Measurements from ENCODE around the gene CLDN3.
"Not testable (repeated sequence)": the region's sequence is repeated elsewhere in the genome, so short reads cannot be mapped to it uniquely, and the experiment has no call there.

CLDN3 gene, protein sequence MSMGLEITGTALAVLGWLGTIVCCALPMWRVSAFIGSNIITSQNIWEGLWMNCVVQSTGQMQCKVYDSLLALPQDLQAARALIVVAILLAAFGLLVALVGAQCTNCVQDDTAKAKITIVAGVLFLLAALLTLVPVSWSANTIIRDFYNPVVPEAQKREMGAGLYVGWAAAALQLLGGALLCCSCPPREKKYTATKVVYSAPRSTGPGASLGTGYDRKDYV

DNA sequence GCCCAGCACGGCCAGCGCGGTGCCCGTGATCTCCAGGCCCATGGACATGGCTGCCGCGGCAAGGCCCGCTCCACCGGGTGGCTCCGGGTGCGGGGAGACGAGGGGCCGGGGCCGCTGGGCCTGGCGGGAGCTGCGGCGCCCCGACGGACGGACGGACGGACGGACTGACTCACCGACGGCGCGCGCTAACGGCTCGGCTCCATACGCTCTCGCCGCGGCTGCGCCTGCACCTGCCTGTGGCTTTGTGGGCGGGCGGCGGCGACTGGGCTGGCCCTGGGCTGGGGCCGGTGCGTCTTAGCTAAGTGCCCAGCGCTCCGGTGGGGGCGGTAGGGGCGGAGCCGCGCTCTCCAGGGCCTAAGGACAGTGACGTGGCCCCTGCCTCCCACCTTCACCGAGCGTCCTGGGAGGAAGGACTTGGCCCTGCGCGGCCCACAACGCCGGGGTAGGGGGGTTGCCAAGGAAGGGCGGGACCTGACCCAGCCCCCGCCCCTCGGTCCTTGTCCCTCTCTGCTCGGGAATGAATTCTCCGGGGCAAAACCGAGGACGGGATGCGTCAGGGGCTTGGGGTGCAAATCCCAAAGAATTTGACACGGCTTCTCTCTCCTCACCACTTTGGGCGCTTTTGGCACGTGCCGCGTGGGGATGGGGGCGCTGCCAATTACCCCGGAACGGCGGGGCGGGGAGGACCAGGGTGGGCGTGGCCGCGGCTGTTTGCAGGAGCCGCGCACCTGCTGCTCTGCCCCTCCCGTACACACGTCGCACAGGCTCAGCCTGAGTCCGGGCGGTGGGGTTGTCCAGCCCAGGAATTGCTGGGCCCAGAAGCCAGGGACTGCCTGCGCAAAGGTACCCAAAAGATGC, at the start of gene CLDN3:
Gene CLDN3, minus strand, starts transcription at position 269 of the 858 bp plus-strand sequence. Its CDS starts 221 bp downstream, at position 48.
- DNase-seq, result no peak

DNA sequence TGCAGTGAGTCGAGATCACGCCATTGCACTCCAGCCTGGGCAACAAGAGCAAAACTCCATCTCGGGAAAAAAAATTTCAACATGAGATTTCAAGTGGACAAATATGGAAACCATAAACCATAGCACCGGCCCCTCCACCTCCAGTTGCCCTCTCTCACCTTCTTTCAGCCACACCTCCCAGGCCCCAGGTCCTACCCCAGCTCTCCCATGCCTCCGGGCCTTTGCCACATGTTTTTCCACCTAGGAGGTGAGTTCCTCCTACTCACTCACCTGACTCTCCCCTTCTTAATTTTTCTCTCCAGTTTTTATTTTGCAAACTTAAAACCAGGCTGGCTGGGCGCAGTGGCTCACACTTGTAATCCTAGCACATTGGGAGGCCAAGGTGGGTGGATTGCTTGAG, 47.1 kb upstream of the CLDN3 start:
- DNase-seq, result no peak

DNA sequence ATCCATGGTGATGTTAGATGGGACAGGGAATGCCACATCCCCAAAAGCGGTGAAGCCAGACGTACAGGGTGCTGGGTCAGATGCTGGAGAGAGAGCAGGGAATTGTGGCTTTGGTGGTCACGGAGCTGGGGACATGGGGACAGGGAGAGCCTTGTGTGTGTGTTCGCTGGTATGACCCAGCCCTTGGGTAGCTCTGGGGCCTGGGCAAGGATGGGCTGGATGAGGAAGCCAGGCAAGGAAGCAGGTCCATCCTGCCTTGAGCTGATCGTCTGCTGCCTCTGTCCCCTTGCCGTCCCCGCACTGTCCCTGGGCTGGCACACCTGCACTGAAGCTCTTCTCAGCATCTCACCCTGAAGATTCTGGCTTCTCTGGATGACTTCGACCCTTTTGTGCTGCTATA, 45.4 kb upstream of the CLDN3 start:
- DNase-seq, result no peak

DNA sequence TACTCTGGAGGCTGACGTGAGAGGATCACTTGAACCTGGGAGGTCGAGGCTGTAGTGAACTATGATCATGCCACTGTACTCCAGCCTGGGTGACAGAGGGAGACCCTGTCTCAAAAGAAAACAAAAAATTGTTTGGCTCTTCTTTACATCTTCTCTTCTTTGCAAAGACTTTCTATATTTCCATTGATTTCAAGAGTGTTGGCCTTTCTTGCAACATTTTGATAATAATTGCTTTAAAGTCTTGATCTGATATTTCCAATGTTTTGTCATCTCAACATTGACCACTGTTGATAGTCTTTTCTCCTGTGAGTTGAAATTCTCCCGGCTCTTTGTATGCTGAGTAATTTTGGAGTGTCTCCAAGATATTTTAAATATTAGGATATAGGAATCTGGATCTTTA, 42.9 kb upstream of the CLDN3 start:
- no peak for DNase-seq

DNA sequence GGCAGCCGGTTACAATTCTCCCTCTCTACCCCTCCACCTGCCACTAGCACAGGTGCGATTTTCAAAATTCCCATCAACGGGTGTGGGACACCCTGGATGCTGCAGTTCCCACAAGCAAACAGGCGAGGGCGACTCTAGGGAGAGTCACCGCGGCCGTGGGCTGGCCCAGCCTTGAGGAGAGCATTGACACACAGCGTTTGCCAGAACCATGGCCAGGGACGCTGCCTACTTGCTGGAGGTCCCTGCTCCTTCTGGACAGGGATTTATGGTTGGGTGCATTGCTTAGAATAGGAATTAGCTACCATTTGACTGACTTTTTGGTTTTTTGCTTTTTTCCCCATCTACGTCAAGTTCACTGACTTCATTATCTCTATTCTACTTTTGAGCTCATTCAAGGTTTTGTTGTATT, 41.7 kb upstream of the CLDN3 start:
- DNase-seq, result peak; percentile 3 to 21 (median 12)

DNA sequence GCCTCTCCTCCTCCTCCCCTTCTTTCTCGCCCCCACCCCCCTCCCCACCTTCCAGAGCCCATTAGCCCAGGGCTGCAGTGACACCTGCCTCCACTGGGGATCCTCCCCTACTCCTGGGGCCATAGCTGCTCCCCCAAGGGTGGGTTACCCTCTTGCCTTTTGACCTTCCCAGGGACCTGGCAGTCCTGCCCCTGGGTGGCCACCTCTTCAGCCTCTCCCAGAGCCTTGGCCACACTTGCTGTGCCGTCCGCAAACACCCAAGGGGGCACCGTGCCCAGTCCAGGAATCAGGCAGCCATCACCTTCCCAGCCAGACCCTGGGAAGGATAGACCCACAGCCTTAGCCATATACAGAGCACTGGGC, 40.9 kb upstream of the CLDN3 start:
- DNase-seq, result no peak

DNA sequence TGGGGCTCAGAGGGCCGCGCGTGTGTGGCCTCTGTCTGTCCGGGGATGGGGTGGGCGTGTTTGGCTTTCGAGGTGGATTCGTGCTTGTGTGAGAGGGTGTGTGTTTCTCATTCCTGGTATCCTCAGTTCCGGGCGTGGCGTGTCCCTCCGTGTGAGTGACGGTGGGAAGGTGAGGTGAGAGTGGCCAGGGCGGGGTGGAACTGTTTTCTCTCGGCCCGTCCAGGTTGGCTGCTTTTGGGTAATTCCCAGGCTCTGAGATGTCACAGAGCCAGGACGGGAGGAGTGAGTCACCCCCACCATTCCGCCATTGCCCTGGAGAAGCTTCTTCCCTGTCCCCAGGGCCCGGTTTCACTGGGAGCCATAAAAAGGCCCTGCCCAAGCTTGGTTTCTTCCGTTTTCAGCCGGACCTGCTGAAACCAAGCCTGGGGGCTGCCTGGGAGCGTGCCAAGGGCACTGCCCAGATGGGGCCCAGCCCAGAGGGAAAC, 39.4 kb upstream of the CLDN3 start:
- DNase-seq, result no peak

DNA sequence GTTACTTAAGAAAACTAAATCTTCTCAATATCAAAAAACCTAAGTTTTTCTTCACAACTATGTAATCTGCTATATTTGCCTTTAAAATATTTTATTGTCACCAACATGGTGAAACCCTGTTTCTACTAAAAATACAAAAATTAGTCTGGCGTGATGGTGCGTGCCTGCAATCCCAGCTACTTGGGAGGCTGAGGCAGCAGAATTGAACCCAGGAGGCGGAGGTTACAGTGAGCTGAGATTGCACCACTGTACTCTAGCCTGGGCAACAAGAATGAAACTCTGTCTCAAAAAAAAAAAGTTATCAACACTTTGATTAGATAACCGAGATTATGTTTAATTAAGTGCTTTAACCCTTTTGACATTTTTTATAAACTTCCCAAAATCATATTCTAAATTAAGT, 32.4 kb upstream of the CLDN3 start:
- DNase-seq, result no peak

DNA sequence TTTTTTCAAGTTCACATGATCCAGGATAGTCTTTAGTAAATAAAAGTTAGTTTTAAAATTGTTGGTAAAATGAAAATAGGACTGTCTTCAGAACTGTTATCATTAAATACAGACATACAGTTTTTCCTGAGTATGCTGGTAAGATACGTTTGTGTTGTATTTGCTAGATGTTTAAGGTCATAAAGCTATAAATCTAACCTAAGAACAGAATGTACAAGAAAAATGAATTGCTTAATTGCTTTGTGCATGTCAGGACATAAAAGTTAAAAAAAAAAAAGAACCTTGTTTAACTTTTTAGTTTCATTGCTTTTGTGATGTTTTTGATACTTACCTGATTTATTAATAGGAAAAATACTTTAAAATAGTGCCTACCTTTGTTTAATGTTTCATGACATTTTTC, 31.5 kb upstream of the CLDN3 start:
- no peak for DNase-seq

DNA sequence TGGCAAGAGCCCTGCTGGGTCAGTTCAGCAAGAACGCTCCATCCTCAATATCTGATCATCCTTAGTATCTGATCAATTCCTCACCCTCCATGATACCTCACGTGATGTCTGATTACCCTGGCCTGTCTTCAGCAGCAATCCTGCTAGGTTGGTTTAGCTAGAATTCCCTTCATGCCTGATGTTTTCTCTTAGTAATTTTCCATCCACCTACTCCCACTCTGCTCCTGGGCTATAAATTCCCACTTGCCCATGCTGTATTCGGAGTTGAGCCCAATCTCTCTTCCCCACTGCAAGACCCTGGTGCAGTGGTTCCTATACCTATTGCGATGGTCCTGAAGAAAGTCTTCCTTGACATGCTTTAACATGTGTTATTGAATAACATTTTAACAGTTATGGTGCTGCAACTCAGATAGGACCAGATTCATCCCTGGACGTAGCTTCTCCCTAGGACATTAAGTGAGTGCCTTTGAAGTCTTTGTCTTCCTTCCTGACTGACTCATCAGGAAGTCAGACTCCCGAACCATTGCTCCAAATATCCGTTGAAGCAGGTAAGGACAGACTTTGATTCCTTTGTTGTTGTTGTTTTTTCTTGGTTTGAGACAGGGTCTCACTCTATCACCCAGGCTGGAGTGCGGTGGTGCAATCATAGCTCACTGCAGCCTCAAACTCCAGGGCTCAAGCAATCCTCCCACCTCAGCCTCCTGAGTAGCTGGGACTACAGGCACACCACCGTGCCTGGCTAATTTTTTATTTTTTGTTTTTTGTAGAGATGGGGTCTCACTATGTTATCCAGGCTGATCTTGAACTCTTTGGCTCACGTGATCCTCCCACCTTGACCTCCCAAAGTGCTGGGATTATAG, 29.4 kb upstream of the CLDN3 start:
- DNase-seq, result no peak

DNA sequence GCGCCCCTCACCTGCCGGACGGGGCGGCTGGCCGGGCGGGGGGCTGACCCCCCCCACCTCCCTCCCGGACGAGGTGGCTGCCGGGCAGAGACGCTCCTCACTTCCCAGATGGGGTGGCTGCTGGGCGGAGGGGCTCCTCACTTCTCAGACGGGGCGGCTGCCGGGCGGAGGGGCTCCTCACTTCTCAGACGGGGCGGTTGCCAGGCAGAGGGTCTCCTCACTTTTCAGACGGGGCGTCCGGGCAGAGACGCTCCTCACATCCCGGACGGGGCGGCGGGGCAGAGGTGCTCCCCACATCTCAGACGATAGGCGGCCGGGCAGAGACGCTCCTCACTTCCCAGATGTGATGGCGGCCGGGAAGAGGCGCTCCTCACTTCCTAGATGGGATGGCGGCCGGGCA, 27.1 kb upstream of the CLDN3 start:
- DNase-seq, result not testable (repeated sequence)

DNA sequence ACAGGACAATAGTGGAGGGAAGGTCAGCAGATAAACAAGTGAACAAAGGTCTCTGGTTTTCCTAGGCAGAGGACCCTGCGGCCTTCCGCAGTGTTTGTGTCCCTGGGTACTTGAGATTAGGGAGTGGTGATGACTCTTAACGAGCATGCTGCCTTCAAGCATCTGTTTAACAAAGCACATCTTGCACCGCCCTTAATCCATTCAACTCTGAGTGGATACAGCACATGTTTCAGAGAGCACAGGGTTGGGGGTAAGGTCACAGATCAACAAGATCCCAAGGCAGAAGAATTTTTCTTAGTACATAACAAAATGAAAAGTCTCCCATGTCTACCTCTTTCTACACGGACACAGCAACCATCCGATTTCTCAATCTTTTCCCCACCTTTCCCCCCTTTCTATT, 26.6 kb upstream of the CLDN3 start:
- DNase-seq, result not testable (repeated sequence)

DNA sequence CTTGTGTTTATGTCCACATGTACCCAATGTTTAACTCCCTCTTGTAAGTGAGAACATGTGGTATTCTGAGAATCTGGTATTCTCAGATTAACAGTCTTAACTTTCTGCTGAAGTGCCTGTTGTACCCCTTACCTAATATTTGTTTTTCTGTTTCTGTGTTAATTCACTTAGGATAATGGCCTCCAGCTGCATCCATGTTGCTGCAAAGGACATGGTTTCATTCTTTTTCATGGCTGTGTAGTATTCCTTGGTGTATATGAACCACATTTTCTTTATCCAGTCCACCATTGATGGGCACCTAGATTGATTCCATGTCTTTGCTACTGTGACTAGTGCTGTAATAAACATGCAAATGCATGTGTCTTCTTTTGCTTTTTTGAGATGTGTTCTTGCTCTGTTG, 25.1 kb upstream of the CLDN3 start:
- not testable (repeated sequence) for DNase-seq

DNA sequence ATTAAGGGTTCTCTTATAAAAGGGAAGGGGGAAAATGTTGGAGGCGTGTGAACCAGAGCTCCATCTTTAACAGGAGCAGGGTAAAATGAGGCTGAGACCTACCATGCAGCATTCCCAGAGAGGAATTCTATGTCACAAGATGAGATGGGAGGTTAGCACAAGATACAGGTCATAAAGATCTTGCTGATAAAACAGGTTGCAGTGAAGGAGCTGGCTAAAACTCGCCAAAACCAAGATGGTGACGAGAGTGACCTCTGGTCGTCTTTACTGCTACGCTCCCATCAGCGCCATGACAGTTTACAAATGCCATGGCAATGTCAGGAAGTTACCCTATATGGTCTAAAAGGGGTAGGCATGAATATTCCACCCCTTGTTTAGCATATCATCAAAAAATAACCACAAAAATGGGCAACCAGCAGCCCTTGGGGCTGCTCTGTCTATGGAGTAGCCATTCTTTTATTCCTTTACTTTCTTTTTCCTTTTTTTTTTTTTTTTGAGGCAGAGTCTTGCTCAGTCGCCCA, 21.2 kb upstream of the CLDN3 start:
- not testable (repeated sequence) for DNase-seq

DNA sequence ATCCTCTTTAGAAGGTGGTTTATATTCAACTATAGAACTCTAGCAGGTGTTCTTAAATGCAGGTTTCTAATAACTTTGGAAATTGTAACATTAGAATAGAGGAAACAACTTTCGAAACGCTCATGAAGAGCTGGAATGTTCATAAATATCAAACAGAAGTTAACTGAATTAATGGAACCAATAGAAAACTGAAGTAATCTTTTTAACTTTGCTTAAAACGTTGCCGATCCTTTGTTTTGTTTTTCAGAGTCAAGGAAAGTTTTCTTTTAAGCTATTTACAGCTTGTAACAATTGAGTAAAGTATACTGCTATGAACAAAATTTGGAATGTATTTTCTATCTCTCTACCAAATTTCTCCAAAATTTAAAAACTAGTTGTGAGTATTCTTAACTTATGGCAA, 19.0 kb upstream of the CLDN3 start:
- no peak for DNase-seq

DNA sequence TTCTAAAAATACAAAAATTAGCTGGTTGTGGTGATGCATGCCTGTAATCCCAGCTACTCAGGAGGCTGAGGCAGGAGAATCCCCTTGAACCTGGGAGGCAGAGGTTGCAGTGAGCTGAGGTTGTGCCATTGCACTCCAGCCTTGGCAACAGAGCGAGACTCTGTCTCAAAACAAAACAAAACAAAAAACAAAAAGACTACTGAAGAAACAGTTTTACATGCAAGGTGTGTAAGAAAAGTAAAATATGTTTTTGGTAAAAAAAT, 17.6 kb upstream of the CLDN3 start:
- not testable (repeated sequence) for DNase-seq

DNA sequence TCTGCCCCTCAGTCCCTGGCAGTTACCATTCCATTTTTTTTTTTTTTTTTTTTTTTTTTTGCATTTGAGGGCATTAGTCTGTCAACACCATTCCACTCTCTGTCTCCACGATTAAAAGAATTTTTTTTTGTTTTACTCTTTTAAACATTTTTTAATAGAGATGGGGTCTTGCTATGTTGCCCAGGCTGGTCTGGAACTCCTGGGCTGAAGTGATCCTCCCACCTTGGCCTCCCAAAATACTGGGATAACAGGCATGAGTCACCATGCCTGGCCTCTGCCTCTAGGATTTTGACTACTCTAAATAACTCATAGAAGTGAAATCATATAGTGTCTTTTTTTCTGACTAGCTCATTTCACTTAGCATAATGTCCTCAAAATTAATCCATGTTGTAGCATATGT, 16.5 kb upstream of the CLDN3 start:
- DNase-seq, result no peak

DNA sequence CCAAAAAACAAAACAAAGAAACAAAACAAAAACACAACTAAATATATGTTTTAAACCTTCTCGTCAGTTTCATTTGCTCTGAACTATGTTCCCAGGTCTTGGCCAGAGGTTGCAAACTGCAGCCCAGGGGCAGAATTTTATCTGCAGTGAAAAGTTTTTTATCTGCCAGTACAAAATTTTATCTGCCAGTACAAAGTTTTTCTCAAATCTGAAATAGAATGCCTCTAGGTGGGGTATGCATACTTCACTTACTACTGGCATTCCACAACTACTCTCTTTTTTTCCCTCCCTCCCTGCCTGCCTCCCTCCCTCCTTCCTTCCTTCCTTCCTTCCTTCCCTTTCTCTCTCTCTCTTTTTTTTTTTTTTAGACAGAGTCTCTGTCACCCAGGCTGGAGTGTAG, 9.4 kb upstream of the CLDN3 start:
- no peak for DNase-seq

DNA sequence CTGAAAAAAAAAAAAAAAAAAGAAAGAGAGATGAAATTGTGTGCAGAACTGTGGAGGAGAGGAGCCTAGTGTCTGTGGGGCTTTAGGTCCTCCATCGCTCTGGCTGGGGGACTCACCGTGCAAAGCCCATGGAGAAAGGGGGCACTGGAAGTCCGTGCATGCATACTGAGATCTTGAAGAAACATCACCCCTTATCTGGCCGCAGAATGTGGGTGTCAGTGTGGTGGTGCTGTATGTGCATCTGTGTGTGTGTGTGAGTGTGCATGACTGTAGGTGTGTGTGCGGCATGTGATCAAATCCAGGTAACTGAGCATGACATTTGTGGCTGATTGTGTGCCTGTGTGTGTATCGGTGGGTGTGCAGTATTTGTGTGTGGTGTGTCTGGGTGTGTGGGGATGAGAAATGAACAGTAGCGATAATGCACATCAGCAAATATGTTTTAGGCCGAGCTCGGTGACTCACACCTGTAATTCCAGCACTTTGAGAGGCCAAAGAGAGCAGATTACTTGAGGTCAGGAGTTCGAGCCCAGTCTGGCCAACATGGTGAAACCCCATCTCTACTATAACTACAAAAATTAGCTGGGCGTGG, 8.8 kb upstream of the CLDN3 start:
- DNase-seq, result no peak

DNA sequence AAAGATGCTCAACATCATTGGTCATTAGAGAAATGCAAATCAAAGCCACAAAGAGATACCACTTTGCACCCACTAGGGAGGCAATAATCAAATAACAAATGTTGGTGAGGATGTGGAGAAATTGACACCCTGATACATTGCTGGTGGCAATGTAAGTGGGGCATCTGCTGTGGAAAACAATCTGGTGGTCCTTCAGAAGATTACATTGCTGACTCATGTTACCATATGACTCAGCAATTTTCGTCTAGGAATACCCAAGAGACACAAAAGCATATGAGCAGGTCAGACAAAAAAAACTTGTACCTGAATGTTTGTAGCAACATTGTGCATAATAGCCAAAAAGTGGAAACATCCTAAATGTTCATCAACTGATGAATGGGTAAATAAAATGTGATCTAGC, 4.9 kb upstream of the CLDN3 start:
- no peak for DNase-seq

DNA sequence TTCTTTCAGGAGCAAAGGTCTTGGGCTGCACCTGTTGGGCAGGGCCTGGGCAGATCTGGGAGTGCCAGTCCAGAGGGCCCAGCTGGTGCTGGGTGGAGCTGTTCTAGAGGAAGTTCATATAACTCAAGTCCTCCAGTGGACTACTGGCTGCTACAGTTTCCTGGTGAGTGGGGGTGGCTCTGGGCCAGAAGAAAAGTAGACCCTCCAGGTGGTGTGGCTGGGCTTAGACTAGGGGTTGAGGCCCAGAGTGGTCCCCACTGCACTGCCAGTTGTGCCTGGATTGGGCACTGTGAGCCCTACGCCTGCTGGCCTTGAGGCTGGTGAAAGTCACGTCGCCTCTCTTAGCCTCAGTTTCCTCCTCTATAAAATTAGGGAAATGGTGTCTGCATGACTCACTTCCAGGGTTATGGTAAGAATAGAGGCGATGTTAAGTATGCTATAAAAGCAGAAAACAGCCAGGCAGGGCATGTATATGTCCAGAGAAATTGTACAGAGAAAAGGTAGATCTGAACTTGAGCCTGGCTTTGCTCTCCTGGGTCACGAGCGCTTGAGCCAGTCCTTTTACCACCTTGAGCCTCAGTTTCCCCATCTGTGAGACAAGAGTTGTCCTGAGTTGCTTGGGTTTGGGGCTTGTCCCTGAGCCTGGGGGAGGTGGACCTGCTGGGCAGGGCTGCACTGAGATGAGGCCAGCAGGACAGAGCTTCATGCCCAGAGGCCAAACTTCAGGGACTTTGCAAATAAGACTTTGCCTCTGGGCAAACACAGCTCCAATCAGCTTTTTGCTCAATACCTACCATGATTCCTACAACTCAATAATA, 3.8 kb upstream of the CLDN3 start:
- DNase-seq, result no peak
